CD4-positive, alpha-beta T cell treated with Interleukin-15 for 1 hour (primary cell): ENCODE results near the gene MRPL41.
"Not testable (repeated sequence)": the region's sequence is repeated elsewhere in the genome, so short reads cannot be mapped to it uniquely, and the experiment has no call there.

Source experiments
- DNase-seq: peaks from one replicate; pipeline ENCODE4 v3.0.0-alpha.2; 2020

Gene MRPL41

GRCh38 chr9:137588311-137588710, 36.6 kb downstream of the MRPL41 start:
- DNase-seq, result no peak

GRCh38 chr9:137588891-137589290, 37.2 kb downstream of the MRPL41 start:
- DNase-seq, result no peak

- DNase-seq, result no peak
Measured at GRCh38 chr9:137589441-137590122, 37.9 kb downstream of the MRPL41 start.

GRCh38 chr9:137590123-137590468, 38.4 kb downstream of the MRPL41 start:
- DNase-seq, result no peak

GRCh38 chr9:137590469-137591383, 39.0 kb downstream of the MRPL41 start, which contains the start of gene ZMYND19:
Gene ZMYND19 (minus strand): TSS chr9:137590512. CDS start chr9:137590263, 249 bp downstream.
- peak; percentile 88 for DNase-seq

- no peak for DNase-seq
Measured at GRCh38 chr9:137592767-137593166, 41.1 kb downstream of the MRPL41 start.

- no peak for DNase-seq
Measured at GRCh38 chr9:137593176-137593575, 41.5 kb downstream of the MRPL41 start.

GRCh38 chr9:137596577-137596976, 44.9 kb downstream of the MRPL41 start:
- not testable (repeated sequence) for DNase-seq

- no peak for DNase-seq
Measured at GRCh38 chr9:137598943-137599342, 47.3 kb downstream of the MRPL41 start.
